ENCODE measurements around the gene RAD51B. TPM values are rescaled to one million over a fixed set of nuclear protein-coding genes. Genes with fewer than 3 reads are reported as not detected.
A peak's percentile ranks its signal among the peaks of the same experiment; 100 is the strongest.

Gene RAD51B
- total RNA-seq, 1 experiment from 2014 or later: 10.8 TPM

DNA sequence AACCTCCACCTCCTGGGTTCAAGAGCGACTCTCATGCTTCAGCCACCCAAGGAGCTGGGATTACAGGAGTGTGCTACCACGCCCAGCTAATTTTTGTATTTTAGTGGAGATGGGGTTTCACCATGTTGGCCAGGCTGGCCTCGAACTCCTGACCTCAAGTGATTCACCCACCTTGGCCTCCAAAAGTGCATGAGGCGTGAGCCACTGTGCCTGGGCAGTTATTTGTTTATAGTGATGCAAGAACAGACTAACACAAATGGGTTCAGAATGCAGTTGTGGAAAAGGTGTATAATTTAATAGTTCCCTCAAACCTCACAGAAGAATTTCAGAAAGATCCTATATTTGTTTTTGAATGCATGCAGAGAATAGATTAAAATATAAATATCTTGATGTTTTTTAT lies 526.2 kb downstream of the RAD51B start:
- ATAC-seq: no peak
- Histone ChIP-seq H3K27ac (ENCODE audit: low read length) (no peak overlapping the region), H3K9me2 (replicated peaks; ENCODE audit: low read length) (no peaks in the 10 kb centered on the region), H3K4me1 (ENCODE audit: insufficient read depth, low read length) (no peaks in the 10 kb centered on the region), H3K4me2 (ENCODE audit: low read length) (no peak overlapping the region), H3F3A (ENCODE audit: low read length, unreplicated experiment) (no peaks in the 10 kb centered on the region), H4K20me1 (ENCODE audit: low read length) (no peaks in the 10 kb centered on the region), H3K27me3 (ENCODE audit: low read length) (no peaks in the 10 kb centered on the region), H3K36me3 (ENCODE audit: low read depth, low read length) (no peaks in the 10 kb centered on the region), H3K79me2 (ENCODE audit: low read length) (no peaks in the 10 kb centered on the region), H2AFZ (ENCODE audit: low read length) (no peak overlapping the region), H3K4me3 (ENCODE audit: low read length) (no peak overlapping the region), H3K9ac (ENCODE audit: low read length) (no peak overlapping the region), H3K9me3 (ENCODE audit: low read length) (no peaks in the 10 kb centered on the region)
- POLR2A ChIA-PET (ENCODE audit: unreplicated experiment): no interaction called here
- DNase-seq: no peak
- intact Hi-C loops (cut with micrococcal nuclease): no loop called here
- BruUV-seq (replicated peaks): no TSS peak
- CTCF ChIA-PET: no interaction called here
- no peak for TF ChIP-seq EZH2phosphoT487 (IDR thresholded peaks at IDR 0.05; ENCODE audit: borderline replicate concordance, low read length)
- TF ChIP-seq EZH2 (IDR thresholded peaks at IDR 0.05; ENCODE audit: low read length, unreplicated experiment): no peak

DNA sequence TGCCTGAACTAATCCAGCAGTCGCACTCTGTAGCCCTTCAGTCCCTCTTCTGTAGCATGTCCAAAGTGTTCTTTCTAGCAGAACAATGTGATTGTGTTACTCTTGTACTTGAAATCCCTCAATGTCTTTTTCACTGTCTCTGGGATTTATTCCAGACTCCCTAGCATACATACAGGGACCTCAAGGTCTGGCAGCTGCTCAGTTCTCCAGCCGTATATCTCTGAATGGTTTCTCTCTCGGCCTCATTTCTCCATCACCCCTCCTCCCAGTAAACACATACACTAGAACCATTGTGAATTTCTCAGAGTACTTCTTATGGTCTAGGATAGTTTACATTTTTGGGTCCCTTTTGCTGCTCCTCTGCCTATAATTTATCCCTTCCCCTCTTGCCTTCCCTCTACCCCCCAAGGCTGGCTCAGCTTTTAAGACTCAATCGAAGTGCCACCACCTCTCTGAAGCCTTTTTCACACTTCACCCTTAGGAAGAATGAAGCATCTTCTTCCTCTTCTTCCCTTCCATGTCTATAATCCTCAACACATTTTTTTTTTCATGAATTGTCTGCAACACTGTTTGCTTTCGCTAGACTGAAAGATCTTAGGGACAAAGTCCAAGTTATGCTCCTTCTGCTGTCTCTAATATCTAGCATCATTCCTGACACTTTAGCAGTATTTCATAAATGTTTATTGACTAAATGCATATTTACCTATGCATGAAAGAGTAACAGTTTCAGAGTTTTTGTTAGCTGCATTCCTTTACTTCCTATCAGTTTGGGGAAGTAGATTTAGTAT lies 527.2 kb downstream of the RAD51B start:
- POLR2A ChIA-PET (ENCODE audit: unreplicated experiment): no interaction called here
- no peaks in the 10 kb centered on the region for H3K9me3 ChIP-seq (ENCODE audit: low read length)
- CTCF ChIA-PET: interaction anchor here (0.6 kb wide), 1 partner anchor 497 kb away, joined by 3 read pairs; no protein-coding TSS in a partner anchor

DNA sequence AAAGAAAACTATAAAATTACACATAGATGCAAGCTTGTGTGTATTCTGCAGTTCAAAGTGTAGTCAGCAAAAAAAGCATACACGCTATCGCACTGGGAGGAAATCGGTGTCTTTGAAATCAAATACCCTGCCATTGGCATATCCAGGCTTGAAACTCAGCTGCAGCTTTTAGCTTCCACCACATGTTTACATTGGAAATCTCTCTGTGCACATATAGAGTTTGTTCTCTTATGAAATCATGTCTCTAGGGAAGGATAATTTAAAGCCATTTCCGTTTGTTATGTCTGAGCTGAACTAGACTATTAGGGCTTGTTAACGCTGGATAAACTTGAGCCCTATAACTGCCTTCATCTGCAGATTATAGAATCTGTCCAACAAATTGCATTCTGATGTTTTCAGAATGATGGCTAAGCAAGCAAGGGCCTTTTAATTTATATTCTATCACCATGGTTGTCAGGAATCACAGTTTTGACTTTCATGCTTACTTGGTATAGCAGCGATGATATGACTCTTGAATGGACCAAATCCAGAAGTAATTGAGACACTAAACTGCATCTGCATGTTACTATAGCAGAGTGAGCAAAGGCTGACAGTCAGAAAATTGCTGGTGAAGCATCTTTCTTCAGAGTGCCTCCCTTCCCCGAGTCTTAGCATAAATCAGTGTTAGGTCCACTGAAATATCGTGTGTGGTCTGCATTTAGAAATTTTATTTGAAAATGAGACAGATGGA lies 530.5 kb downstream of the RAD51B start:
- Histone ChIP-seq H3K9me2 (replicated peaks; ENCODE audit: low read length) (no peaks in the 10 kb centered on the region), H4K20me1 (ENCODE audit: low read length) (no peaks in the 10 kb centered on the region), H3K9ac (ENCODE audit: low read length) (no peak overlapping the region), H3K9me3 (ENCODE audit: low read length) (no peaks in the 10 kb centered on the region), H3K36me3 (ENCODE audit: low read depth, low read length) (no peaks in the 10 kb centered on the region), H3F3A (ENCODE audit: low read length, unreplicated experiment) (no peaks in the 10 kb centered on the region), H3K27ac (ENCODE audit: low read length) (no peak overlapping the region), H3K4me3 (ENCODE audit: low read length) (no peak overlapping the region), H3K4me1 (ENCODE audit: insufficient read depth, low read length) (no peaks in the 10 kb centered on the region), H3K79me2 (ENCODE audit: low read length) (no peaks in the 10 kb centered on the region), H2AFZ (ENCODE audit: low read length) (no peak overlapping the region), H3K4me2 (ENCODE audit: low read length) (no peak overlapping the region), H3K27me3 (ENCODE audit: low read length) (no peaks in the 10 kb centered on the region)
- TF ChIP-seq EZH2phosphoT487 (IDR thresholded peaks at IDR 0.05; ENCODE audit: borderline replicate concordance, low read length) (no peak), EZH2 (IDR thresholded peaks at IDR 0.05; ENCODE audit: low read length, unreplicated experiment) (no peak)
- TF ChIP-seq, protein P1, sequence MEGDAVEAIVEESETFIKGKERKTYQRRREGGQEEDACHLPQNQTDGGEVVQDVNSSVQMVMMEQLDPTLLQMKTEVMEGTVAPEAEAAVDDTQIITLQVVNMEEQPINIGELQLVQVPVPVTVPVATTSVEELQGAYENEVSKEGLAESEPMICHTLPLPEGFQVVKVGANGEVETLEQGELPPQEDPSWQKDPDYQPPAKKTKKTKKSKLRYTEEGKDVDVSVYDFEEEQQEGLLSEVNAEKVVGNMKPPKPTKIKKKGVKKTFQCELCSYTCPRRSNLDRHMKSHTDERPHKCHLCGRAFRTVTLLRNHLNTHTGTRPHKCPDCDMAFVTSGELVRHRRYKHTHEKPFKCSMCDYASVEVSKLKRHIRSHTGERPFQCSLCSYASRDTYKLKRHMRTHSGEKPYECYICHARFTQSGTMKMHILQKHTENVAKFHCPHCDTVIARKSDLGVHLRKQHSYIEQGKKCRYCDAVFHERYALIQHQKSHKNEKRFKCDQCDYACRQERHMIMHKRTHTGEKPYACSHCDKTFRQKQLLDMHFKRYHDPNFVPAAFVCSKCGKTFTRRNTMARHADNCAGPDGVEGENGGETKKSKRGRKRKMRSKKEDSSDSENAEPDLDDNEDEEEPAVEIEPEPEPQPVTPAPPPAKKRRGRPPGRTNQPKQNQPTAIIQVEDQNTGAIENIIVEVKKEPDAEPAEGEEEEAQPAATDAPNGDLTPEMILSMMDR (conservative IDR thresholded peaks at IDR 0.05; ENCODE audit: low read depth, low read length): no peak
- DNase-seq (no peak), ATAC-seq (peak; percentile 26; the same call in 1 of the 2 replicates)
- POLR2A ChIA-PET (ENCODE audit: unreplicated experiment): no interaction called here
- no TSS peak for BruUV-seq (replicated peaks)
- intact Hi-C loops (cut with micrococcal nuclease): no loop called here
- CTCF ChIA-PET: no interaction called here

More for the DNA sequence above, 527.2 kb downstream of the RAD51B start:
- DNase-seq (no peak), ATAC-seq (no peak)
- intact Hi-C loops (cut with micrococcal nuclease): no loop called here
- Histone ChIP-seq H3K4me3 (ENCODE audit: low read length) (no peak overlapping the region), H3K4me2 (ENCODE audit: low read length) (no peak overlapping the region), H3K27ac (ENCODE audit: low read length) (no peak overlapping the region), H3K9ac (ENCODE audit: low read length) (no peak overlapping the region), H4K20me1 (ENCODE audit: low read length) (no peaks in the 10 kb centered on the region), H3K27me3 (ENCODE audit: low read length) (no peaks in the 10 kb centered on the region), H3F3A (ENCODE audit: low read length, unreplicated experiment) (no peaks in the 10 kb centered on the region), H3K9me2 (replicated peaks; ENCODE audit: low read length) (no peaks in the 10 kb centered on the region), H3K36me3 (ENCODE audit: low read depth, low read length) (no peaks in the 10 kb centered on the region), H3K79me2 (ENCODE audit: low read length) (no peaks in the 10 kb centered on the region), H2AFZ (ENCODE audit: low read length) (no peak overlapping the region), H3K4me1 (ENCODE audit: insufficient read depth, low read length) (no peaks in the 10 kb centered on the region)
- TF ChIP-seq EZH2 (IDR thresholded peaks at IDR 0.05; ENCODE audit: low read length, unreplicated experiment) (no peak), EZH2phosphoT487 (IDR thresholded peaks at IDR 0.05; ENCODE audit: borderline replicate concordance, low read length) (no peak)
- TF ChIP-seq, protein P1 (conservative IDR thresholded peaks at IDR 0.05; ENCODE audit: low read depth, low read length): no peak
- no TSS peak for BruUV-seq (replicated peaks)

Data from PC-3 (cell line).